ENCODE measurements around the gene CLIP4.
A peak's percentile ranks its signal among the peaks of the same experiment; 100 is the strongest.

CLIP4 gene

GRCh38 chr2:29119211-29119610 is 4.0 kb downstream of the CLIP4 start (continued):
- TF ChIP-seq, protein P1, sequence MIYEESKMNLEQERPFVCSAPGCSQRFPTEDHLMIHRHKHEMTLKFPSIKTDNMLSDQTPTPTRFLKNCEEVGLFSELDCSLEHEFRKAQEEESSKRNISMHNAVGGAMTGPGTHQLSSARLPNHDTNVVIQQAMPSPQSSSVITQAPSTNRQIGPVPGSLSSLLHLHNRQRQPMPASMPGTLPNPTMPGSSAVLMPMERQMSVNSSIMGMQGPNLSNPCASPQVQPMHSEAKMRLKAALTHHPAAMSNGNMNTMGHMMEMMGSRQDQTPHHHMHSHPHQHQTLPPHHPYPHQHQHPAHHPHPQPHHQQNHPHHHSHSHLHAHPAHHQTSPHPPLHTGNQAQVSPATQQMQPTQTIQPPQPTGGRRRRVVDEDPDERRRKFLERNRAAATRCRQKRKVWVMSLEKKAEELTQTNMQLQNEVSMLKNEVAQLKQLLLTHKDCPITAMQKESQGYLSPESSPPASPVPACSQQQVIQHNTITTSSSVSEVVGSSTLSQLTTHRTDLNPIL (CRISPR knock-in tag; IDR thresholded peaks at IDR 0.05; ENCODE audit: low read depth): no peak
- TF ChIP-seq SNAI2 (CRISPR knock-in tag; IDR thresholded peaks at IDR 0.05) (no peak), ZNF8 (CRISPR knock-in tag; IDR thresholded peaks at IDR 0.05) (no peak), TCF4 (CRISPR knock-in tag; IDR thresholded peaks at IDR 0.05; ENCODE audit: borderline replicate concordance) (no peak)

GRCh38 chr2:29120846-29121245 is 5.6 kb downstream of the CLIP4 start:
- ATAC-seq: no peak

DNA sequence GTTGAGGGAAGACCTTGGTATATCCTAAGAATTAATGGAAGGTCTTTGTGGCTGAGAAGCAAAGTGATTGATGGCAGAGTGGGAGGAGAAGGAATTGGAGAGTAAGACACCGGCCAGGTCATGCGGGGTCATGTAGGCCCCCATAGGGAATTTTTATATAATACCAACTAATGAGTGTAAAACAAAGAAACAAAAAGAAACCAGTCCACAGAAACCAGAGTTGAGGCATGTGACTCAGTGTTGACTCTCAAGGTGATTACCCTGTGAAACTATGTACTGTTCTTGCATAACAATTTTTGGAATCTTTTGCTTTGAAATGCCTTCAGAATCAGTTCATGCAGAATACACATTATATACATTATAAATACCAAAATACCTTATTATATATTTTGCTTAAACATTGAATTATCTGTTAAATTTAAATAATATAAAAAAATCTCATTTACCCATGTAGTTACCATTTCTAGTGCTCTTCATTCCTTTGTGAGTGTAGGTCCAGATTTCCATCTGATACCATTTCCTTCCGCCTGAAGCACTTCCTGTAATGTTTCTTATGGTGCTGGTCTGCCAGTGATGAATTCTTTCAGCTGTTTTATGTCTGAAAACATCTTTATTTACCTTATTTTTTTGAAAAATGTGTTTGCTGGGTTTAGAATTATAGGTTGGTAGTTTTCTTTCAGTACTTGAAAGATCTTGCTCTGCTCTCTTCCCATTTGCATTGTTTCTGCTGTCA is 8.6 kb downstream of the CLIP4 start:
- peak; percentile 43; the same call in 2 of the 3 replicates for ATAC-seq
- TF ChIP-seq ZNF8 (CRISPR knock-in tag; IDR thresholded peaks at IDR 0.05): no peak
- no peak for TF ChIP-seq CSDC2 (CRISPR knock-in tag; IDR thresholded peaks at IDR 0.05)
- TF ChIP-seq, protein P1 (CRISPR knock-in tag; IDR thresholded peaks at IDR 0.05; ENCODE audit: low read depth): no peak
- no peak for TF ChIP-seq OSR1 (CRISPR knock-in tag; IDR thresholded peaks at IDR 0.05)
- no peak for TF ChIP-seq ZC3H10 (CRISPR knock-in tag; IDR thresholded peaks at IDR 0.05)
- no peak for TF ChIP-seq ARNTL (CRISPR knock-in tag; IDR thresholded peaks at IDR 0.05; ENCODE audit: borderline replicate concordance, low read depth)
- no peak for TF ChIP-seq CSRNP3 (CRISPR knock-in tag; IDR thresholded peaks at IDR 0.05)
- no peak for TF ChIP-seq RARB (CRISPR knock-in tag; IDR thresholded peaks at IDR 0.05)
- no peak for TF ChIP-seq ISL1 (CRISPR knock-in tag; IDR thresholded peaks at IDR 0.05)
- TF ChIP-seq BACH2 (CRISPR knock-in tag; IDR thresholded peaks at IDR 0.05; ENCODE audit: borderline replicate concordance): no peak
- TF ChIP-seq ZFP30 (CRISPR knock-in tag; IDR thresholded peaks at IDR 0.05): no peak

More at GRCh38 chr2:29120846-29121245, 5.6 kb downstream of the CLIP4 start:
- TF ChIP-seq POU6F1 (CRISPR knock-in tag; IDR thresholded peaks at IDR 0.05; ENCODE audit: borderline replicate concordance, low read depth) (no peak), GLIS3 (CRISPR knock-in tag; IDR thresholded peaks at IDR 0.05) (no peak), OSR1 (CRISPR knock-in tag; IDR thresholded peaks at IDR 0.05) (no peak), ZFP30 (CRISPR knock-in tag; IDR thresholded peaks at IDR 0.05) (no peak), PPARA (CRISPR knock-in tag; IDR thresholded peaks at IDR 0.05; ENCODE audit: borderline replicate concordance) (no peak), CSRNP3 (CRISPR knock-in tag; IDR thresholded peaks at IDR 0.05) (no peak), ZC3H10 (CRISPR knock-in tag; IDR thresholded peaks at IDR 0.05) (no peak), ARNTL (CRISPR knock-in tag; IDR thresholded peaks at IDR 0.05; ENCODE audit: borderline replicate concordance, low read depth) (no peak), ISL1 (CRISPR knock-in tag; IDR thresholded peaks at IDR 0.05) (no peak), ZNF565 (CRISPR knock-in tag; conservative IDR thresholded peaks at IDR 0.05; ENCODE audit: low read depth) (no peak), ESRRG (CRISPR knock-in tag; IDR thresholded peaks at IDR 0.05) (no peak), PATZ1 (CRISPR knock-in tag; IDR thresholded peaks at IDR 0.05; ENCODE audit: borderline replicate concordance) (no peak), ZNF8 (CRISPR knock-in tag; IDR thresholded peaks at IDR 0.05) (no peak), RARB (CRISPR knock-in tag; IDR thresholded peaks at IDR 0.05) (no peak), TCF4 (CRISPR knock-in tag; IDR thresholded peaks at IDR 0.05; ENCODE audit: borderline replicate concordance) (no peak), ZNF70 (CRISPR knock-in tag; IDR thresholded peaks at IDR 0.05) (no peak), CSDC2 (CRISPR knock-in tag; IDR thresholded peaks at IDR 0.05) (no peak)
- TF ChIP-seq, protein P1 (CRISPR knock-in tag; IDR thresholded peaks at IDR 0.05; ENCODE audit: low read depth): no peak

All from SK-N-SH treated with all-trans-retinoic acid at 6 μM for 48 hours (cell line).